ENCODE data around the gene GATAD2A.

GRCh38 chr19:19371059-19371458 lies 34.4 kb upstream of the GATAD2A start:
- no peak for TF ChIP-seq POLR2A (IDR thresholded peaks at IDR 0.05; ENCODE audit: extremely low read depth, insufficient read length)
- TF ChIP-seq, protein P1, sequence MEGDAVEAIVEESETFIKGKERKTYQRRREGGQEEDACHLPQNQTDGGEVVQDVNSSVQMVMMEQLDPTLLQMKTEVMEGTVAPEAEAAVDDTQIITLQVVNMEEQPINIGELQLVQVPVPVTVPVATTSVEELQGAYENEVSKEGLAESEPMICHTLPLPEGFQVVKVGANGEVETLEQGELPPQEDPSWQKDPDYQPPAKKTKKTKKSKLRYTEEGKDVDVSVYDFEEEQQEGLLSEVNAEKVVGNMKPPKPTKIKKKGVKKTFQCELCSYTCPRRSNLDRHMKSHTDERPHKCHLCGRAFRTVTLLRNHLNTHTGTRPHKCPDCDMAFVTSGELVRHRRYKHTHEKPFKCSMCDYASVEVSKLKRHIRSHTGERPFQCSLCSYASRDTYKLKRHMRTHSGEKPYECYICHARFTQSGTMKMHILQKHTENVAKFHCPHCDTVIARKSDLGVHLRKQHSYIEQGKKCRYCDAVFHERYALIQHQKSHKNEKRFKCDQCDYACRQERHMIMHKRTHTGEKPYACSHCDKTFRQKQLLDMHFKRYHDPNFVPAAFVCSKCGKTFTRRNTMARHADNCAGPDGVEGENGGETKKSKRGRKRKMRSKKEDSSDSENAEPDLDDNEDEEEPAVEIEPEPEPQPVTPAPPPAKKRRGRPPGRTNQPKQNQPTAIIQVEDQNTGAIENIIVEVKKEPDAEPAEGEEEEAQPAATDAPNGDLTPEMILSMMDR (IDR thresholded peaks at IDR 0.05; ENCODE audit: low read depth, low read length), result no peak
- TF ChIP-seq, protein P2, sequence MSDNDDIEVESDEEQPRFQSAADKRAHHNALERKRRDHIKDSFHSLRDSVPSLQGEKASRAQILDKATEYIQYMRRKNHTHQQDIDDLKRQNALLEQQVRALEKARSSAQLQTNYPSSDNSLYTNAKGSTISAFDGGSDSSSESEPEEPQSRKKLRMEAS (IDR thresholded peaks at IDR 0.05; ENCODE audit: low read depth, low read length), result no peak
